HepG2 (cell line): ENCODE data around the gene SRCIN1. TPM values are rescaled to one million over a fixed set of nuclear protein-coding genes. Genes with fewer than 3 reads are reported as not detected.

ENCODE experiments used
- ATF7-NPFF ChIP-seq: sonication (generic); formaldehyde crosslinking; IDR thresholded peaks from 2 replicates; pipeline ENCODE4 v1.8.1; 2023; ENCODE audit warnings: mild to moderate bottlenecking, low read depth, missing genetic modification reagents, moderate library complexity
- GATA4 ChIP-seq: sonication (generic); IDR thresholded peaks from 2 replicates; pipeline ENCODE4 v1.6.1; 2016; ENCODE audit warnings: antibody characterized with exemption, low read depth, borderline replicate concordance
- IKZF4 ChIP-seq: sonication (generic); formaldehyde crosslinking; IDR thresholded peaks from 2 replicates; pipeline ENCODE4 v1.5.1; 2020; ENCODE audit warnings: borderline replicate concordance, mild to moderate bottlenecking, low read depth, missing genetic modification reagents; ENCODE audit errors: not compliant biosample characterization
- MLLT10 ChIP-seq: sonication (generic); formaldehyde crosslinking; IDR thresholded peaks from 2 replicates; pipeline ENCODE4 v1.4.0; 2020; ENCODE audit warnings: missing genetic modification reagents
- MXD4 ChIP-seq: IDR thresholded peaks from 2 replicates; pipeline ENCODE4 v1.6.1; 2016; ENCODE audit warnings: mild to moderate bottlenecking, missing biosample characterization, missing genetic modification reagents
- MYNN ChIP-seq: sonication (generic); formaldehyde crosslinking; IDR thresholded peaks from 2 replicates; pipeline ENCODE4 v1.4.0; 2020; ENCODE audit warnings: mild to moderate bottlenecking, low read depth, missing genetic modification reagents
- NFATC3 ChIP-seq: sonication (generic); formaldehyde crosslinking; IDR thresholded peaks from 2 replicates; pipeline ENCODE4 v1.5.1; 2020; ENCODE audit warnings: mild to moderate bottlenecking, missing genetic modification reagents
- NR1H2 ChIP-seq: sonication (generic); formaldehyde crosslinking; IDR thresholded peaks from 2 replicates; pipeline ENCODE4 v1.8.1; 2022; ENCODE audit warnings: low read depth, missing genetic modification reagents, borderline replicate concordance
- SOX13 ChIP-seq, 3 experiments: fragments of 450-650 bp in 1 of 3; sonication (generic) in 1 of 3; formaldehyde crosslinking in 1 of 3; IDR thresholded peaks in 2 of 3; conservative IDR thresholded peaks in 1 of 3; 2 replicates each; pipeline versions ENCODE4 v1.5.0 to v1.6.1; 2016 to 2020; ENCODE audit warnings: antibody characterized with exemption in 1 of 3, mild to moderate bottlenecking in 1 of 3, missing compliant biosample characterization in 1 of 3, missing genetic modification reagents in 1 of 3, moderate library complexity in 1 of 3
- ZC3H13 ChIP-seq: sonication (generic); formaldehyde crosslinking; IDR thresholded peaks from 2 replicates; pipeline ENCODE4 v1.8.1; 2023; ENCODE audit warnings: mild to moderate bottlenecking, missing genetic modification reagents, moderate library complexity
- ZNF253 ChIP-seq: sonication (generic); formaldehyde crosslinking; IDR thresholded peaks from 2 replicates; pipeline ENCODE4 v1.8.0; 2022; ENCODE audit warnings: mild to moderate bottlenecking, missing genetic modification reagents, borderline replicate concordance
- ZNF451 ChIP-seq: sonication (generic); formaldehyde crosslinking; IDR thresholded peaks from 2 replicates; pipeline ENCODE4 v1.5.0; 2020; ENCODE audit warnings: mild to moderate bottlenecking, missing genetic modification reagents
- ZNF768 ChIP-seq: sonication (generic); formaldehyde crosslinking; IDR thresholded peaks from 2 replicates; pipeline ENCODE4 v1.4.0; 2020; ENCODE audit warnings: missing genetic modification reagents
- ZSCAN21 ChIP-seq: sonication (generic); formaldehyde crosslinking; IDR thresholded peaks from 2 replicates; pipeline ENCODE4 v1.8.0; 2022; ENCODE audit warnings: mild to moderate bottlenecking, missing genetic modification reagents, moderate library complexity, borderline replicate concordance
- ZZZ3 ChIP-seq: sonication (generic); formaldehyde crosslinking; IDR thresholded peaks from 2 replicates; pipeline ENCODE4 v1.4.0; 2020; ENCODE audit warnings: missing genetic modification reagents, mild to moderate bottlenecking, borderline replicate concordance
- polyA plus RNA-seq, 8 experiments: library from polyadenylated mRNA; depleted of rRNA in 3 of 8; stranded (reverse) in 7 of 8; unstranded in 1 of 8; fragments of >200 nt; fragmentation: Illumina TruSeq in 4 of 8; extraction: Trizol in 4 of 8; gene quantifications; 2 replicates each; pipeline versions ENCODE4 v1.2.1 to v1.2.3, GENCODE V29; 2011 to 2016; ENCODE audit warnings: low read depth in 4 of 8, missing spikeins in 1 of 8, mixed read lengths in 1 of 8; ENCODE audit not compliant: insufficient read depth in 1 of 8
- total RNA-seq, 5 experiments: library from RNA; depleted of rRNA; stranded (reverse); fragments of >200 nt; fragmentation: Illumina TruSeq; extraction: Trizol; gene quantifications; 2 replicates each; pipeline ENCODE4 v1.2.3, GENCODE V29; 2016; ENCODE audit warnings: low read depth in 1 of 5
- TF ChIP-seq, protein P1 (sequence below): sonication (generic); formaldehyde crosslinking; IDR thresholded peaks from 2 replicates; pipeline ENCODE4 v1.4.0; 2020; ENCODE audit warnings: mild to moderate bottlenecking, low read depth, missing genetic modification reagents
- TF ChIP-seq, protein P2 (sequence below): sonication (generic); formaldehyde crosslinking; conservative IDR thresholded peaks from 2 replicates; pipeline ENCODE4 v1.8.1; 2023; ENCODE audit warnings: missing genetic modification reagents
- TF ChIP-seq, protein P3 (sequence below): sonication (generic); formaldehyde crosslinking; IDR thresholded peaks from 2 replicates; pipeline ENCODE4 v1.4.0; 2020; ENCODE audit warnings: mild to moderate bottlenecking, missing genetic modification reagents, borderline replicate concordance
- TF ChIP-seq, protein P4 (sequence below): sonication (generic); formaldehyde crosslinking; IDR thresholded peaks from 2 replicates; pipeline ENCODE4 v1.4.0; 2020; ENCODE audit warnings: missing genetic modification reagents
- TF ChIP-seq, protein P5 (sequence below): IDR thresholded peaks from 2 replicates; pipeline ENCODE4 v1.6.1; 2016; ENCODE audit warnings: missing genetic modification reagents, missing compliant biosample characterization

Gene SRCIN1
- total and polyA plus RNA-seq, 2 of the 13 experiments (the other 11 are each of a cell fraction or from before 2014, with no cell fraction given) = 1.2 to 9.6 TPM

DNA sequence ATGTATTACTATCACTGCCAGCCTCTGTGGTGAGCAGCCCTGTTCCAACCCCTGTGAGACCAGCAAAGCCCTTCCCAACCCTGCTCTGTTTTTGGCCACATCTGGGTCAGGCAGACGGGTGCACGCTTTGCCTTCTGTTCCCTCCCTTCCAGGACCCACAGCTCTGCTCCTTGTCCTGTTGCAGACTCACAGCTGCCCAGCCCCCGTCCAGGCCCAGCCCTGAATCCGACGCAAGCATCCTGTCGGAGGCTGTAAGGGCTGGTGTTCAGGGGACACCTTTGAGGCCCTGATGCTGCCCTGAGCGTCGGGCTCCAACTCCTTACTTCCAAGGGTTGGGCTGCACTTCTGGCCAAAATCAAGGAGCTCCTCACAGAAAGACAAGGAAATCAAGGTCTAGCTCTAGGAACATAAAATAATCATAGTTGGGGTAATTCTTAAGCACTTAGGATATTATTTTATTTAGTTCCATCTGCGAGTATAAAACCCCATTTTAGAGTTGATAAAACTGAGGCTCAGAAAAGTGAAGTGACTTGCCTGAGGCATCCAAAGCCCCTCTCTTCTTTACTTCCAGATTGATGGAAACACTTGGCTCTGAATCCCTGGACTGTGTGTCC is 14.3 kb upstream of the SRCIN1 start (continued):
- TF ChIP-seq, protein P1, sequence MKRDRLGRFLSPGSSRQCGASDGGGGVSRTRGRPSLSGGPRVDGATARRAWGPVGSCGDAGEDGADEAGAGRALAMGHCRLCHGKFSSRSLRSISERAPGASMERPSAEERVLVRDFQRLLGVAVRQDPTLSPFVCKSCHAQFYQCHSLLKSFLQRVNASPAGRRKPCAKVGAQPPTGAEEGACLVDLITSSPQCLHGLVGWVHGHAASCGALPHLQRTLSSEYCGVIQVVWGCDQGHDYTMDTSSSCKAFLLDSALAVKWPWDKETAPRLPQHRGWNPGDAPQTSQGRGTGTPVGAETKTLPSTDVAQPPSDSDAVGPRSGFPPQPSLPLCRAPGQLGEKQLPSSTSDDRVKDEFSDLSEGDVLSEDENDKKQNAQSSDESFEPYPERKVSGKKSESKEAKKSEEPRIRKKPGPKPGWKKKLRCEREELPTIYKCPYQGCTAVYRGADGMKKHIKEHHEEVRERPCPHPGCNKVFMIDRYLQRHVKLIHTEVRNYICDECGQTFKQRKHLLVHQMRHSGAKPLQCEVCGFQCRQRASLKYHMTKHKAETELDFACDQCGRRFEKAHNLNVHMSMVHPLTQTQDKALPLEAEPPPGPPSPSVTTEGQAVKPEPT (CRISPR knock-in tag) = no peak; the same call in 1 of the 2 replicates
- TF ChIP-seq ATF7-NPFF (peak; percentile 54; the same call in 1 of the 2 replicates), NR1H2 (CRISPR knock-in tag) (no peak; the same call in 1 of the 2 replicates), MYNN (CRISPR knock-in tag) (no peak), ZZZ3 (CRISPR knock-in tag) (0 out of 2 replicates have a peak, but pooled peaks have one; percentile 33), ZNF253 (no peak), NFATC3 (CRISPR knock-in tag) (peak; percentile 35; the same call in 1 of the 2 replicates), ZC3H13 (CRISPR knock-in tag) (no peak), IKZF4 (CRISPR knock-in tag) (no peak), GATA4 (no peak), ZSCAN21 (CRISPR knock-in tag) (peak; percentile 46; the same call in 1 of the 2 replicates), ZNF451 (no peak), MLLT10 (CRISPR knock-in tag) (no peak), MXD4 (CRISPR knock-in tag) (no peak), ZNF768 (peak; percentile 78; the same call in 1 of the 2 replicates), SOX13 (IDR thresholded peaks at IDR 0.05) (no peak), SOX13 (CRISPR knock-in tag; conservative IDR thresholded peaks at IDR 0.05 in 1 of 2, IDR thresholded peaks at IDR 0.05 in 1 of 2) (0 out of 4 replicates have a peak, but pooled peaks of 1 of the 2 experiments have one; percentile 6)
- TF ChIP-seq, protein P2, sequence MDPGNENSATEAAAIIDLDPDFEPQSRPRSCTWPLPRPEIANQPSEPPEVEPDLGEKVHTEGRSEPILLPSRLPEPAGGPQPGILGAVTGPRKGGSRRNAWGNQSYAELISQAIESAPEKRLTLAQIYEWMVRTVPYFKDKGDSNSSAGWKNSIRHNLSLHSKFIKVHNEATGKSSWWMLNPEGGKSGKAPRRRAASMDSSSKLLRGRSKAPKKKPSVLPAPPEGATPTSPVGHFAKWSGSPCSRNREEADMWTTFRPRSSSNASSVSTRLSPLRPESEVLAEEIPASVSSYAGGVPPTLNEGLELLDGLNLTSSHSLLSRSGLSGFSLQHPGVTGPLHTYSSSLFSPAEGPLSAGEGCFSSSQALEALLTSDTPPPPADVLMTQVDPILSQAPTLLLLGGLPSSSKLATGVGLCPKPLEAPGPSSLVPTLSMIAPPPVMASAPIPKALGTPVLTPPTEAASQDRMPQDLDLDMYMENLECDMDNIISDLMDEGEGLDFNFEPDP (CRISPR knock-in tag) = 0 out of 2 replicates have a peak, but pooled peaks have one; percentile 63
- TF ChIP-seq, protein P3, sequence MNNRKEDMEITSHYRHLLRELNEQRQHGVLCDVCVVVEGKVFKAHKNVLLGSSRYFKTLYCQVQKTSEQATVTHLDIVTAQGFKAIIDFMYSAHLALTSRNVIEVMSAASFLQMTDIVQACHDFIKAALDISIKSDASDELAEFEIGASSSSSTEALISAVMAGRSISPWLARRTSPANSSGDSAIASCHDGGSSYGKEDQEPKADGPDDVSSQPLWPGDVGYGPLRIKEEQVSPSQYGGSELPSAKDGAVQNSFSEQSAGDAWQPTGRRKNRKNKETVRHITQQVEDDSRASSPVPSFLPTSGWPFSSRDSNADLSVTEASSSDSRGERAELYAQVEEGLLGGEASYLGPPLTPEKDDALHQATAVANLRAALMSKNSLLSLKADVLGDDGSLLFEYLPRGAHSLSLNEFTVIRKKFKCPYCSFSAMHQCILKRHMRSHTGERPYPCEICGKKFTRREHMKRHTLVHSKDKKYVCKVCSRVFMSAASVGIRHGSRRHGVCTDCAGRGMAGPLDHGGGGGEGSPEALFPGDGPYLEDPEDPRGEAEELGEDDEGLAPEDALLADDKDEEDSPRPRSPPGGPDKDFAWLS (CRISPR knock-in tag) = no peak
- TF ChIP-seq, protein P4, sequence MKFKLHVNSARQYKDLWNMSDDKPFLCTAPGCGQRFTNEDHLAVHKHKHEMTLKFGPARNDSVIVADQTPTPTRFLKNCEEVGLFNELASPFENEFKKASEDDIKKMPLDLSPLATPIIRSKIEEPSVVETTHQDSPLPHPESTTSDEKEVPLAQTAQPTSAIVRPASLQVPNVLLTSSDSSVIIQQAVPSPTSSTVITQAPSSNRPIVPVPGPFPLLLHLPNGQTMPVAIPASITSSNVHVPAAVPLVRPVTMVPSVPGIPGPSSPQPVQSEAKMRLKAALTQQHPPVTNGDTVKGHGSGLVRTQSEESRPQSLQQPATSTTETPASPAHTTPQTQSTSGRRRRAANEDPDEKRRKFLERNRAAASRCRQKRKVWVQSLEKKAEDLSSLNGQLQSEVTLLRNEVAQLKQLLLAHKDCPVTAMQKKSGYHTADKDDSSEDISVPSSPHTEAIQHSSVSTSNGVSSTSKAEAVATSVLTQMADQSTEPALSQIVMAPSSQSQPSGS = no peak
- TF ChIP-seq, protein P5, sequence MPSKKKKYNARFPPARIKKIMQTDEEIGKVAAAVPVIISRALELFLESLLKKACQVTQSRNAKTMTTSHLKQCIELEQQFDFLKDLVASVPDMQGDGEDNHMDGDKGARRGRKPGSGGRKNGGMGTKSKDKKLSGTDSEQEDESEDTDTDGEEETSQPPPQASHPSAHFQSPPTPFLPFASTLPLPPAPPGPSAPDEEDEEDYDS (CRISPR knock-in tag) = no peak; the same call in 1 of the 2 replicates
